C4-2B (cell line): Measurements from ENCODE around the gene NOVA1.

ENCODE experiments used
- H3K27ac ChIP-seq: fragments of 450-650 bp; 2 replicates; pipeline ENCODE4 v1.5.1; 2017
- ZFX ChIP-seq: fragments of 450-650 bp; IDR thresholded peaks from 2 replicates; pipeline ENCODE4 v1.6.1; 2017
- TF ChIP-seq, protein P1 (sequence below): fragments of 450-650 bp; conservative IDR thresholded peaks from 2 replicates; pipeline ENCODE4 v1.5.1; 2017; ENCODE audit warnings: mild to moderate bottlenecking

The NOVA1 gene

DNA sequence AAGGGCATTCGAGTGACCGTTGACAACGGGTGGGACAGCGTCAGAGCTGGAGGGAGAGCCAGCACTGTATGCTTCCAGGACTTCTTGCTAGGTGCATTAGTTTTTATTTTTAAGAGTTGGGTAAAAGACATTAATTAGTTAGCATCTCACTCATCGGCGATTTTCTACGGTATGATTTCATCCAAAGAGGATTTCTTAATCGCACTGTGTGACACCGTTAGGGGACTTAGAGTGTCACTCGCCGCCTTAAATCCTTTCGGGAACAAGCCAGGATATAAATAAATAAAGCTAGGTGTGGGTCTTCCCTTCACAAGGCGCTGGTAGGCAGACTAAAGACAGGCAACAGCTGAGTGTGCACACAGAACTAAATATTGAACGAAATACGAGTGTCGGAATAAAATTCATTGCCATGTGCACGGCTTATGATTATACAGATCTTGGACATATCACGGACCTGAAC is 869 bp upstream of the NOVA1 start:
- TF ChIP-seq ZFX, result no peak
- TF ChIP-seq, protein P1, sequence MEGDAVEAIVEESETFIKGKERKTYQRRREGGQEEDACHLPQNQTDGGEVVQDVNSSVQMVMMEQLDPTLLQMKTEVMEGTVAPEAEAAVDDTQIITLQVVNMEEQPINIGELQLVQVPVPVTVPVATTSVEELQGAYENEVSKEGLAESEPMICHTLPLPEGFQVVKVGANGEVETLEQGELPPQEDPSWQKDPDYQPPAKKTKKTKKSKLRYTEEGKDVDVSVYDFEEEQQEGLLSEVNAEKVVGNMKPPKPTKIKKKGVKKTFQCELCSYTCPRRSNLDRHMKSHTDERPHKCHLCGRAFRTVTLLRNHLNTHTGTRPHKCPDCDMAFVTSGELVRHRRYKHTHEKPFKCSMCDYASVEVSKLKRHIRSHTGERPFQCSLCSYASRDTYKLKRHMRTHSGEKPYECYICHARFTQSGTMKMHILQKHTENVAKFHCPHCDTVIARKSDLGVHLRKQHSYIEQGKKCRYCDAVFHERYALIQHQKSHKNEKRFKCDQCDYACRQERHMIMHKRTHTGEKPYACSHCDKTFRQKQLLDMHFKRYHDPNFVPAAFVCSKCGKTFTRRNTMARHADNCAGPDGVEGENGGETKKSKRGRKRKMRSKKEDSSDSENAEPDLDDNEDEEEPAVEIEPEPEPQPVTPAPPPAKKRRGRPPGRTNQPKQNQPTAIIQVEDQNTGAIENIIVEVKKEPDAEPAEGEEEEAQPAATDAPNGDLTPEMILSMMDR, result no peak
- H3K27ac ChIP-seq, result peak overlapping the region; percentile 87

DNA sequence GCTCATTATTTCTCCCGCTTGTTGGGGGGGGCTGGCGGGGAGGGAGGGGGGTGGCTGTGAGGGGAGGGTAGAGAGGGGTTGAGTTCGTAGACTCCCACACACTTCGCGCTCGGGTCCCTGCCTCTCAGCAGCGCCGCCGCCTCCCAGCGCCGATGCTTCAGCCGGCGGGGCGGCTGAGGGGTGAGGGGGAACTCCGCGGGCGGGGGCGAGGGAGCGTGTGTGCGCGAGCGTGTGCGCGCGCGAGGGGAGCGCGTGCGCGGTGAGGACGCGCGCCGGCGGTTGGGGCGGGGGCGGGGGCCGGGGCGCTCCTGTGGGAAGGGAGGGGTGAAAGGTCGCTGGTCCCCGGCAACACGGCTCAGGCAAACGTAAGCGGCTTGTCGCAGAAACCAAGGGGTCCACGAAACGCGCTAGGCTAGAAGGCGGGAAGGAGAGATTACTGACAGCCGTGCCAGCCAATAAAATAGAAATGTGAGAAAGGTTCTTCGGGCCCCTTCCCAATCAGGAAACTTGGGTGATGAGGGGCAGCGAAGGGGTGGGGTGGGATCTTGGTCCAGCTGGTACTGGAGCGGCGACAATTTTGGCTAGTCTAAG is 343 bp upstream of the NOVA1 start:
- TF ChIP-seq, protein P1, result no peak
- TF ChIP-seq ZFX, result no peak
- peak overlapping the region; percentile 87 for H3K27ac ChIP-seq

DNA sequence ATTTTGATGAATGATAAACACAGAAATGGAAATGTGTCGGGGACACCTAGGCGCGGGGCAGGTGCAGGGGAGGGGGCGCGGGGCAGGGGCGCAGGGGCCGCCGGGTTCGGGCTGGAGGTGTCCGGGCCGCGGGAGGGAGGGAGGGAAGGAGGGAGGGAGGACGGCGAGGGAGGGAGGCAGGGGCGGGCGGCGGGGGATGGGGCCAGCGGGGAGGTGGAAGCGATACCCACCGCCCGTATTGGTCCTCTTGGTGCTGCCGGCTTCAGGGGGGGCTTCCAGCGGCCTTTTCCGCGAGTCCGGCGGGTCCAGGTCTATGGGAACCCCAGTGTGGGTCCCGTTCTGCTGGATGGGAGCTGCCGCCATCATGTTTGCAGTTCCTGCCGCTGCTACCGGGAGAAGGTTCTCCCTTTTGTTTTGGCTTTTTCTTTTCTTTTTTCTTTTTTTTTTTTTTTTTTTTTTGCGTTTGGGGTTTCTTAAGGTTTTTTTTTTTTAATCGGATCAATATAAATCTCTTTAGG is 703 bp downstream of the NOVA1 start:
- TF ChIP-seq, protein P1, result no peak
- TF ChIP-seq ZFX, result no peak
- H3K27ac ChIP-seq, result peak overlapping the region; percentile 87

DNA sequence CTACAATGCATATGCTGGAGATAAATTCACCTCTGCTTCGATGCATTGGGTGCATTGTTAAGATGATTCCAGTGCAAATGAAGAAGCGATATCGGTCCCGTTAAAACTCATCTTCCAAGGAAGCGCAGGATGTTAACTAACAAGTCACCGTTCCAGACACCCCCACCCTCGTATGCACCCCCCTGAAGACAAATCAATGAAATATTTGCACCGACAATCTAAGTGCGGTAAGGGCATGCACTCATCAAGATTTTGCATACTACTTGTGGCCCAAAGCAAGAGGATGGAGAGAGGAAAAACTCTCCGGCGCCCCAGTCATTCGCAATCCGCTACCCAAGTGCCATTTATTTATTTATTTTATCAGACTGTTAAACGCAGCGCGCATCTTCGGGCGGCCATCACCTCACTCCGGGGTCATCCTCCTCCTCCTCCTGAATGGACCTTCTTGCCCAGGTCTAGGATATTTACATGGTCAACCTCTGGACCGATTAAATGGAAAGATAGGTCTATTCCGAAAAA is 1.2 kb downstream of the NOVA1 start:
- no peak for TF ChIP-seq ZFX
- TF ChIP-seq, protein P1, result no peak
- peak overlapping the region; percentile 87 for H3K27ac ChIP-seq

DNA sequence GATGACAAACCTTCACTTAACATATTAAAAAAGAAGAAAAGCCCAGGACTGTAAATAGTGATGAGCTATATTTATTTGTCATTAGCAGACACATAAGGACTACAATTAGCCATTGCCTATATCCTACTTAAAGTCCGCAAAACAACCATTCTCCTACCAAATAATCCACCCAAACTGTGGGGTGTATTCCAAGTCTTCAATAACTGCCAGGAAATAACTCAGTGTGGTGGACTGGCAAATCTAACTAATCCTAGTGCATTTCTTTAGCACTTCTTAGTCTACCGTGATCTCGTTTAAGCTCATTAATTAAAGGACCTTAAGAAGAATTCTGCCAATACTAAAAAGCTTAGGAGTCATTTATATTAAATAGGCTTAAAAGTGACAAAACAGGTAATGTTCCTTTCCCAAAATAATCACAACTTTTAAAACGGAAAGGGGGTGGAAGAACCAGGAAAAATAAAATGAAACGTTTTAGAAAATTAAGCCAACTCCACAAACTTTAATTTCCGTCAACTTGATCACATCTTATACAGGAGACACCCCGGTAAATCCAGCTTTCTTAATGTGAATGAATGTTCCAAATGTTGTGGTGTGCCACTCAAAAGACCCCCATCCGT is 1.8 kb downstream of the NOVA1 start:
- H3K27ac ChIP-seq, result peak overlapping the region; percentile 87; the same call in 1 of the 2 replicates
- TF ChIP-seq ZFX, result no peak
- TF ChIP-seq, protein P1, result no peak

DNA sequence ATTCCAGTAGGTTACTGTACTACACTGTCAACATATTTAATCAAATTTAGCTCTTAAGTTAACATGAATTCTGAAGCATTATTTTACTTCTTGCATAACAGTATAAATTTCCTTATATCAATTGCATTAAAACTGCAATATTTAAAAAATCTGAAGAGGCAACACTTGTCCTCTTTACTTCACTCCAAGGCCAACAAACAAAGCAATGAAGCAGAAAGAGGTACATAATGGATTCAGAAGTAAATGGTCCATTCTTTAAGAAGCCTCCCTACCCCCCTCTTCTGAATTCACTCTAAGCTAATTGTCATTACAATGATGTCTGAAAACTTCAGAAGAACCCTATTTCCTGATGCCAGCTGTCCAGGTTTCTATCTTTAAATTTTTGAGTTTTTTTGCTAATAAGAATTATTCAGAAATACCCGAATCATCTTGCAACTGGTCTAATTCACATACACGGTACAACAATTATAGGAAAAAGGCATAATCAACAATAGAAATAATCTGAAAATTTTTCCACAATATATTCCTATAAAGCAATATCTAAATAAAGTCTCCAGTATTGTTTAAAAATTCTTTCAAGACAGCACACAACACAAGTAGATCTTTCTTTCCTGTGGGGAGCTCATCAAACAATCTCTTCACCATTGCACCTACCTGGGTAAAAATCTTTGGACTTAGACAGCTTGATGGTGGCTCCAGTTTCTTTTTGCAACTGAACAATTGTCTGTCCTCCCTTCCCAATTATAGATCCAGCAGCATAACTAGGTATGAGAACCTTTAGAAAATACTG is 2.9 kb downstream of the NOVA1 start:
- TF ChIP-seq, protein P1, result no peak
- no peak for TF ChIP-seq ZFX
- H3K27ac ChIP-seq, result no peak overlapping the region

DNA sequence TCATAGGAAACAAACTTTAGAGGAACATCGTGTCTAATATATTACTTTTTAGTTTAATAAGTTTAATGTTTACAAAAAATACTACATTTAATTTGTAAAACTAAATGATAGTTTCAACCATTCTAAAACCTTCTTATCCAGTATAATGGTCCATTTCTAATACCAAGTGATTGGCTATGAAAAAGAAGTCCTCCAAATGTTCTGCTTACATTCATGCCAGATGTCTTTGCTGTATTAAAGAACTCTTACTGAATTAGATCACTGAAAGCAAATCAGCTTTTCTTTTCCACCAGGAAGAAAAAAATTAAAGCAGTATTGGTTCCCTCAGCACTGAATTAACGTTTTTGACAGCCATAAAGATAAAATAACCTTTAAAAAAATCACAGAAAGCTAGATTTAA is 3.7 kb downstream of the NOVA1 start:
- no peak overlapping the region for H3K27ac ChIP-seq
- TF ChIP-seq, protein P1, result no peak
- TF ChIP-seq ZFX, result no peak
